AG04450 (cell line): ENCODE measurements around the gene FRMD4A. TPM values are rescaled to one million over a fixed set of nuclear protein-coding genes. Genes with fewer than 3 reads are reported as not detected.

Experiments
- CTCF ChIA-PET: fragments of 300-600, 350-600 bp; formaldehyde crosslinking; extraction: SDS; loops from one replicate; lab custom pipeline; 2022; ENCODE audit warnings: antibody characterized with exemption, inconsistent platforms; lab: Charles Lee
- POLR2A ChIA-PET: fragments of 350-600 bp; formaldehyde crosslinking; extraction: SDS; loops from one replicate; lab custom pipeline; 2021; ENCODE audit warnings: antibody characterized with exemption, inconsistent platforms; lab: Yijun Ruan, JAX
- DNase-seq: peaks from one replicate; pipeline ENCODE4 v3.0.0-alpha.2; 2011; ENCODE audit warnings: low read depth, low spot score
- H3K27ac ChIP-seq: one replicate; pipeline ENCODE4 v1.5.1; 2012; ENCODE audit warnings: low read depth, low read length, control low read depth
- H3K27me3 ChIP-seq: one replicate; pipeline ENCODE4 v1.6.0; 2012; ENCODE audit warnings: low read length; ENCODE audit not compliant: control insufficient read depth, insufficient read depth
- H3K4me3 ChIP-seq: 2 replicates; pipeline ENCODE4 v1.5.1; 2011; ENCODE audit warnings: mild to moderate bottlenecking, low read depth, low read length, control low read depth
- H3K9me3 ChIP-seq: 2 replicates; pipeline ENCODE4 v1.5.1; 2012; ENCODE audit warnings: low read length; ENCODE audit not compliant: control insufficient read depth, insufficient read depth
- CTCF ChIP-seq: IDR thresholded peaks from 2 replicates; pipeline ENCODE4 v1.5.1; 2011; ENCODE audit warnings: low read depth, low read length, control low read depth, inconsistent platforms
- polyA plus RNA-seq: library from polyadenylated mRNA; depleted of rRNA; stranded (reverse); fragments of >200 nt; gene quantifications from 2 replicates; pipeline ENCODE4 v1.2.3, GENCODE V29; 2011

The FRMD4A gene
- polyA plus RNA-seq, 1 experiment: 45.7 TPM

GRCh38 chr10:13743101-13743693 is 587.5 kb downstream of the FRMD4A start:
- no peak for DNase-seq
- no peaks in the 10 kb centered on the region for H3K27me3 ChIP-seq
- no peak for TF ChIP-seq CTCF
- no peak overlapping the region for H3K4me3 ChIP-seq
- POLR2A ChIA-PET: no interaction called here
- CTCF ChIA-PET: no interaction called here
- H3K9me3 ChIP-seq: no peaks in the 10 kb centered on the region
- no peak overlapping the region for H3K27ac ChIP-seq

DNA sequence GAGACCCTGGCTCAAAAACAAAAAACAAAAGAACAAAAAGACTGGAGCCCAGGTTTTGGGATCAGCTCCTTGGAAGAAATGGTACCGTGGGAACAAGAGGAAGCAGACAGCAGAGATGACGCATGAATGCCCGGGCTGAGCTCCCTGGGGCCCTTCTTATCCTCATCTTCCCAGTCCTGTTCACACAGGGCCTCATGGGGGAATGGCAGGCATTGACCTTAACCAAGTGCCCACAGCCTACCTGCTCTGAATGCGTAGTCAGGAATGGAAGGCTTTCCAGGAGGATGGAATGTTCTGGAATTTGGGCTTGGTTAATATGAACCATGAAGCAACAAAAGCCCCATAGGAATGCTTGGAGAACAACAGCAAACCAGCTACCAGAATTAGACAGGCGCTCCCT is 589.3 kb downstream of the FRMD4A start:
- Histone ChIP-seq H3K27me3 (no peaks in the 10 kb centered on the region), H3K27ac (no peak overlapping the region), H3K4me3 (no peak overlapping the region), H3K9me3 (no peaks in the 10 kb centered on the region)
- no peak for DNase-seq
- TF ChIP-seq CTCF: no peak
- POLR2A ChIA-PET: no interaction called here
- CTCF ChIA-PET: no interaction called here

DNA sequence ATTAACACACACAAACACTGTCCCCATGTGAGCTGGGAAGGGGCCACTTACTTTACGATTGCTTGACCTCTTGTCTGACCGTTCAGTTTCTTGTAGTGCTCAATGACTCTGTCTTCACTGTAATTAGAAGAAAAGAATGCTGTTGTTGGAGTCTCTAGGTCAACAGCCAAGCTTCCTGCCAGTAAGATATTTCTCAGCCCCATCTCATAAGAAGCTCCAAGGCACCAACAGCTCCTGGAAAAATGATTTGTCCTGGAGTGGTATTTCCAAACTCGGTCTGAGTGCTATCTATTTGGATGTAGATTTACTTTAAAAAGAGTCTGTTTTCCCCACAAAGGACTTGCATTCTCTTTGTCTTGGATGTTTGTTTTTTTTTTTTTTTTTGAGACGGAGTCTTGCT is 590.3 kb downstream of the FRMD4A start:
- H3K9me3 ChIP-seq: no peaks in the 10 kb centered on the region

DNA sequence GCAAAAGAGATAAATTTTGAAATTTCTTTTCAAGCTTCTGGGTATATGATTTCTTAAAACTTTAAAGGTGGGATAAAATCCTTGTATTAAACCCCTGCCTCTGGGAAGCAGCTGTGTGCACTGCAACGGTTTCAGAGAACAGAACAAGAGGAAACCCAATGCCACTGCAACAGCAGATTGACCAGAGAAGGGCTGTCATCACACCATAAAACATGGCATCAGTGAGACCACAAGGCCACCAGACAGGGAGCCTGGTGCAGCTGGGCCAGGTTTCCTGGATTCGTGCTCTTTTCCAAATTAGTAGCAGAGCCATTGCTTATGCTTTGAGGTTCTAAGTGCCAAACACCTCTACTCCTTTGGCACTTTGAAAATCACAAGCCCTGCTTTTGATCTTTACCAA is 591.5 kb downstream of the FRMD4A start:
- POLR2A ChIA-PET: interaction anchor here (0.5 to 0.7 kb wide), 2 partner anchors 21 to 47 kb away, joined by 3 to 4 read pairs; no protein-coding TSS in a partner anchor
- Histone ChIP-seq H3K9me3 (no peaks in the 10 kb centered on the region), H3K4me3 (no peak overlapping the region), H3K27me3 (no peaks in the 10 kb centered on the region), H3K27ac (no peak overlapping the region)
- no peak for DNase-seq
- no peak for TF ChIP-seq CTCF
- CTCF ChIA-PET: no interaction called here

More for the DNA sequence above, 590.3 kb downstream of the FRMD4A start:
- ChIA-PET CTCF (no interaction called here), POLR2A (no interaction called here)
- no peaks in the 10 kb centered on the region for H3K27me3 ChIP-seq
- no peak for TF ChIP-seq CTCF
- no peak overlapping the region for H3K27ac ChIP-seq
- H3K4me3 ChIP-seq: no peak overlapping the region
- DNase-seq: no peak

DNA sequence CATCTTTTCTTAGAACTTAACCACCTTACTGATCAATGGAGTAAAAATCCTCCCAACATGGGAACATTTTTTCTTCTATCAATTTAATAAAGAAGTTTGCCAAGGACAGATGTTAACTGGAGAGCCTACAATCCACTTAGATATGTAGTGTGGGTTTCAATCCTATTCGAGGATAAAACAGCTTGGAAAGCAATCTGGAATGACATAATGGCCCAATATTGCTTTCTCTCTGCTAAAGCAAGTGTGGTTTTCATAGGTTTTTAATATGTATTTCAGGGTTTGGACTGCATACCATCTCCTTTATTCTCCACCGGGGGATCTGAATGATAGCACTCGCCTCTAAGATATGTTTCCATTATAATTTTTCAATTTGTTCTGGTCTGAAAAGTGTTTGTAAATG is 594.2 kb downstream of the FRMD4A start:
- Histone ChIP-seq H3K9me3 (no peaks in the 10 kb centered on the region), H3K27ac (no peak overlapping the region), H3K27me3 (no peaks in the 10 kb centered on the region), H3K4me3 (no peak overlapping the region)
- TF ChIP-seq CTCF: no peak
- ChIA-PET CTCF (no interaction called here), POLR2A (no interaction called here)
- DNase-seq: no peak
